GM13977 (cell line): Measurements from ENCODE around the gene RNPEP.
A peak's percentile ranks its signal among the peaks of the same experiment; 100 is the strongest.
"Not testable (repeated sequence)": the region's sequence is repeated elsewhere in the genome, so short reads cannot be mapped to it uniquely, and the experiment has no call there.

ENCODE experiments used
- DNase-seq: peaks from one replicate; pipeline ENCODE4 v3.0.0; 2012; ENCODE audit warnings: low spot score
- in situ Hi-C: fragments of 300-500 bp; cut with MboI; formaldehyde crosslinking; loops from one replicate; pipeline ENCODE4 v1.12.0; 2022; ENCODE audit warnings: low sequenced_read_pairs, low pct_unique_long_range_greater_than_20kb, mixed read lengths, inconsistent platforms; ENCODE audit not compliant: unreplicated experiment
- TF ChIP-seq, protein P1 (sequence below): IDR thresholded peaks from 2 replicates; pipeline ENCODE4 v1.5.1; 2012; ENCODE audit warnings: mild to moderate bottlenecking, control low read depth; ENCODE audit not compliant: insufficient read depth; ENCODE audit errors: extremely low read depth, missing control alignments

RNPEP gene

DNA sequence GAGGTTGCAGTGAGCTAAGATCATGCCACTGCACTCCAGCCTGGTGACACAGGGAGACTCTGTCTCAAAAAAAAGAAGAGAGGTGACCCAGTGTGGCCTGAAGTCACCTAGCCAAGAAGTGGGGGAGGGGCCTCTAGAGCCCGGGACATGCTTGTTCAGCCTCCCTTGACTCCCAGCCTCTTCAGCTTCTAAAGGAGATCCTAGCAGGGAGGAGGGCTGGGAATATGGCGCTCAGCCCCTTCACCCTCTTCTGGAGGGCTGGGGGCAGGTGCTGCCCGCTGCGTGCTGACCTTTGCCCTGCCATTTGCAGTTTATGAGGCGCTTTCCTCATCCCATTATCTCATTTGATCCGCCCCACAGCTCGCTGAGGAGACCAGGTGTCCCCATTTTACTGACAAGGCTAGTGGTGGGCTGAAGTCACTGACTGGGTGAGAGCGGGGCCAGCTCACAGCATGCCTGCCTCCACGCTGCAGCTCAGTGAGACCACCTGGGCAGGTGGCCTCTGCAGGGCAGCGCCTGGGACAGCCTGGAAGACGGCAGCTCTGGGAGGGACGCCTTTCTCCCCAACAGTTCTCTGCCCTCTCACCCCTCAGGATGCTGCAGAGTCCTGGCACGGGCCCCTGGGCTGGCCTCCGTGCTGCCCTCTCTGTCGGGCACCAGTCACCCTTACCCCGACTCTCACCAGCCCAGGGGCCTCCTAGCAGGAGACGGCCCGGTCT is 35.5 kb downstream of the RNPEP start:
- in situ Hi-C loops = no loop called here
- TF ChIP-seq, protein P1, sequence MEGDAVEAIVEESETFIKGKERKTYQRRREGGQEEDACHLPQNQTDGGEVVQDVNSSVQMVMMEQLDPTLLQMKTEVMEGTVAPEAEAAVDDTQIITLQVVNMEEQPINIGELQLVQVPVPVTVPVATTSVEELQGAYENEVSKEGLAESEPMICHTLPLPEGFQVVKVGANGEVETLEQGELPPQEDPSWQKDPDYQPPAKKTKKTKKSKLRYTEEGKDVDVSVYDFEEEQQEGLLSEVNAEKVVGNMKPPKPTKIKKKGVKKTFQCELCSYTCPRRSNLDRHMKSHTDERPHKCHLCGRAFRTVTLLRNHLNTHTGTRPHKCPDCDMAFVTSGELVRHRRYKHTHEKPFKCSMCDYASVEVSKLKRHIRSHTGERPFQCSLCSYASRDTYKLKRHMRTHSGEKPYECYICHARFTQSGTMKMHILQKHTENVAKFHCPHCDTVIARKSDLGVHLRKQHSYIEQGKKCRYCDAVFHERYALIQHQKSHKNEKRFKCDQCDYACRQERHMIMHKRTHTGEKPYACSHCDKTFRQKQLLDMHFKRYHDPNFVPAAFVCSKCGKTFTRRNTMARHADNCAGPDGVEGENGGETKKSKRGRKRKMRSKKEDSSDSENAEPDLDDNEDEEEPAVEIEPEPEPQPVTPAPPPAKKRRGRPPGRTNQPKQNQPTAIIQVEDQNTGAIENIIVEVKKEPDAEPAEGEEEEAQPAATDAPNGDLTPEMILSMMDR = no peak
- DNase-seq = no peak

DNA sequence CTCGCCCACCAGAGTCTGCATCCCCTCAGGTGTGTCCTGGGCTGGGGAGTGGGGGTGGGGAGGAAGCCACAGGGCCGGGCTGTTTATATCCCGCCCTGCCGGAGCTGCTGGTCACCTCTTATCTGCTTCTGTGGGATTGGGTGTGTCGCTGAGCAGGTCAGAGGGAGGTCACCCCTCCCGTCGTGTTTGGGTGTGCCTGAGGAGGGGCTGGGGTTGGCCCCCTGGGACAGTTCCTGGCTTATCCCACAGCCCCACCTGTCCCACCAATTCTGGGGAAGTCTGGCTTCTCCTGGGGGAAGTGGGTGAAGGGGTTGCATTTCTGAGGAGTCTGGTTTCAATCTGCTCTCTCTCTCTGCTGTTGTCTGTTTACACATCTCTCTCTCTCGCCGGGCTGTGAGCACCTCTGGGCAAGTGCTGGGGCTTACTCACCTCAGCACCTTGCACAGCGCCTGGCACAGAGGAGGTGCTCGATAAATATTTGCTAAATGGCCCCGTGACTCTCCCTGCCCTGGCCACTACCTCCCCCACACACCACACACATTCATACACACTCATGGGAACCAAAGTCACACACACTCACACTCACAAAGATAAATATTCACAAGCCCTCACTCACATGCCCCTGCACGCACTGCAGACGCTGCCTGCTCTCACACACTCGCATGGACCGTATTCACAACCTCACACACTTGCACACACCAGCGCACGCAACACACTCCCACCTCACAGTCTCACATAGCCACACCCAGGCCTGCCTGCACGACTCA is 36.2 kb downstream of the RNPEP start:
- in situ Hi-C loops = no loop called here
- TF ChIP-seq, protein P1 = no peak
- no peak for DNase-seq

DNA sequence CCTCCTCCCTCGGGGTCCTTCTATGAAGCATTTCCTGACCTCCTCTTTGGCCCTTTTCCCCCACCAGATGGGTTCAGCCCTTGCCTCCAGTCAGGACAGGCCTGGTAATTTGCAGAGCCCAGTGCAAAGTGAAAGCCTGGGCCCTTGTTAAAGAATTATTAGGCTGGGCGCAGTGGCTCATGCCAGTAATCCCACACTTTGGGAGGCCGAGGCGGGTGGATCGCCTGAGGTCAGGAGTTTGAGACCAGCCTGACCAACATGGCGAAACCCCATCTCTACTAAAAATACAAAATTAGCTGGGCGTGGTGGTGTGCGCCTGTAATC is 36.7 kb downstream of the RNPEP start:
- DNase-seq, in situ Hi-C loops: not testable (repeated sequence)

DNA sequence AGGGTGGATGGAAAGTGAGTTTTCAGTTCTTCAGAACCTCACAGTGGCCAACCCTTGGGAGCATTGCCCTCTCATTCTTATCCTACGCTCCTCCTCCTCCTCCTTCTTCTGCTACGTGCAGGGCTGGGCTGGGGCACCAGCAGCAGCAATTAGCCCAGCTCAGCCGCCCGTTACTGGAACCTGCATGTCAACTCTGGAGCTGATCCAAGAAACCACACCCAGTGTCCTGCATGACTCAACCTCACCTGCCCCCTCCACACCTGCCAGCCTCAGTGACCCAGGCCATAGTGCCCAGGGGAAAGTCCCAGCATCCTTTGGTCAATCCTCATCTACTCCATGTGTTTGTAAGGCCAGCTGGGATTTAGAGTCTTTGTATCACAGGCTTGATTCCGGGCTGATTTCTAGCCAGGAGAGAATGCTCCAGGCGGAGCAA is 40.6 kb downstream of the RNPEP start:
- in situ Hi-C loops = no loop called here
- TF ChIP-seq, protein P1 = no peak
- DNase-seq = no peak

DNA sequence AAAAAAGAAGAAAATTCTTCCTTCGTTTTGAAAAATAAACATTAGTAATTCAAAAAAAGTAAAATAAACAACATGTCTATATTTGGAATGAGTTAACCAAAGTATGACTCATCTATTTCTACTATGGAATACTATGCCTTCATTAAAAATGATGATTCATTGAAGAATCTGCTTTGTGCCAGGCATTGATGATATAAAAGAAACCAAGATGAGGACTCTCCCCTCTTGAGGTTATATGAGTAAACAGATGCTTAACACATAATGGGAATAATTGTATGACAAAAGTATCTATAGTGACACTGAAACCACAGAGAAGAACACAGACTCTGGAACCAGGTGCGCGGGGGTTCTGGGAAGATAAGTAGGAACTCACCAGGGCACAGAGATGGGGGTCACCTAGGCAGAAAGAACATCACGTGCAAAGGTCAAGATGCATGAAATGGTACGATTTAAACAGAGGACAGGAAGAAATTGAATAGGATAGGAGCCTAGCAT is 46.8 kb downstream of the RNPEP start:
- DNase-seq = no peak
- TF ChIP-seq, protein P1 = no peak
- in situ Hi-C loops = no loop called here

DNA sequence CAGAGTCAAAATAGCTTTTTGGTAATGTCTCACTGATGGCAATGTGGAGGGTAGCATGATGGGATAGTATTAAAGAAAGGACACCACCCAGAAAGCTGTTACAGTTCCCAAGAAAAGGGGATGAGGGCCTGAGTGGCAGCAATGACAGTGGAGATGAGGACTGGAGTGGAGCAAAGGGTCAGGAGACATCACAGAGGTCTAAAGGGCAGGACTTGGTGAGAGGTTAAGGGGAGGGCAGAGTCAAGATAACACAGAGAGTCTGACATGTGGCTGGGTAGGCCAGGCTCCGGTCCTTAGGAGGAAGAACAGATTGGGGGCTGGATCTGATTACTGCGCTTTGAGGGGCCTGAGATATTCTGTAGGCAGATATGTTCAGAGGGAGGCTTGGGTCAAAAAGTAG is 47.3 kb downstream of the RNPEP start:
- no peak for DNase-seq
- in situ Hi-C loops = no loop called here
- TF ChIP-seq, protein P1 = no peak

DNA sequence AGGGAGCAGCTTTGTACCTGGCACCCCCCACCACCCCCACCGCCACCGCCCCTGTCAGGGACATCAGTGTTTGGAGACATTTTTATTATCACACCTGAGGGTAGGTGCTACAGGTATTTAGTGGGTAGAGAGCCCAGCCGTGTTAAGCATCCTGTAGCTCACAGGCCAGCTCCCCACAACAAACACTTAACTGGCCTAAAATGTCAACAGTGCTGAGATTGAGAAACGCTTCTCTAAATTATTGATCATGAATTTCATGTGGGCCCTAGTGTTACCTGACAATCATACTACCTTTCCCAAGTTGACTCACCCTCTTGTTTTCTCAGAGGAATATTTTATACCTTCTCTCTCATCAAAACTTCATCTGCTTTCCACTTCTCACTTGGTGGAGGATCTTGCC is 49.3 kb downstream of the RNPEP start:
- in situ Hi-C loops = no loop called here
- peak; percentile 1 for DNase-seq
- TF ChIP-seq, protein P1 = no peak
